ENCODE results near the gene RFC3.

GRCh38 chr13:33845572-33846302 lies 27.8 kb downstream of the RFC3 start:
- TF ChIP-seq POLR2A (IDR thresholded peaks at IDR 0.05): no peak
- no peak for TF ChIP-seq CTCF (IDR thresholded peaks at IDR 0.05)
